GM12801 (cell line): ENCODE measurements around the gene MICU1.
A peak's percentile ranks its signal among the peaks of the same experiment; 100 is the strongest.

Source experiments
- TF ChIP-seq, protein P1 (sequence below): IDR thresholded peaks from one replicate; pipeline ENCODE4 v1.5.1; 2011; ENCODE audit warnings: control low read depth; ENCODE audit not compliant: insufficient read length; ENCODE audit errors: extremely low read depth

The MICU1 gene

DNA sequence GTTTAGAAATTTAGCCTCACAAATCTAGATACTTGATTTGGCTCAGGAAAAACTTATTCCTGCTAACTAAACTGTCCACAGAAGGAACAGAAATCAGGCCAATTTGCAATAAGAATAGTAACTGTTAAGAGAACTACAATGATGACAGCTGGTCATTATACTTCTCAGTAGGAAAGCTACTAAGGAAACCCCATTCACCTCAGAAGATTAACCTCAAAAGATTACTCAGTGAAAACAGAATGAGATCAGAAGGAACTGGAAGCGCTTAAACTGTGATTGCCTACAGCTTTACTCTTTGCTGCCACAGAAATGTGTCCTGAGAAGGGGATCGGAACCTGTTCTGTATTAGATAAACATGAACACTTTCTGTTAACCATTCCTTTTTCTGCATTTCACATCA lies 246.8 kb downstream of the MICU1 start:
- TF ChIP-seq, protein P1, sequence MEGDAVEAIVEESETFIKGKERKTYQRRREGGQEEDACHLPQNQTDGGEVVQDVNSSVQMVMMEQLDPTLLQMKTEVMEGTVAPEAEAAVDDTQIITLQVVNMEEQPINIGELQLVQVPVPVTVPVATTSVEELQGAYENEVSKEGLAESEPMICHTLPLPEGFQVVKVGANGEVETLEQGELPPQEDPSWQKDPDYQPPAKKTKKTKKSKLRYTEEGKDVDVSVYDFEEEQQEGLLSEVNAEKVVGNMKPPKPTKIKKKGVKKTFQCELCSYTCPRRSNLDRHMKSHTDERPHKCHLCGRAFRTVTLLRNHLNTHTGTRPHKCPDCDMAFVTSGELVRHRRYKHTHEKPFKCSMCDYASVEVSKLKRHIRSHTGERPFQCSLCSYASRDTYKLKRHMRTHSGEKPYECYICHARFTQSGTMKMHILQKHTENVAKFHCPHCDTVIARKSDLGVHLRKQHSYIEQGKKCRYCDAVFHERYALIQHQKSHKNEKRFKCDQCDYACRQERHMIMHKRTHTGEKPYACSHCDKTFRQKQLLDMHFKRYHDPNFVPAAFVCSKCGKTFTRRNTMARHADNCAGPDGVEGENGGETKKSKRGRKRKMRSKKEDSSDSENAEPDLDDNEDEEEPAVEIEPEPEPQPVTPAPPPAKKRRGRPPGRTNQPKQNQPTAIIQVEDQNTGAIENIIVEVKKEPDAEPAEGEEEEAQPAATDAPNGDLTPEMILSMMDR, result no peak

DNA sequence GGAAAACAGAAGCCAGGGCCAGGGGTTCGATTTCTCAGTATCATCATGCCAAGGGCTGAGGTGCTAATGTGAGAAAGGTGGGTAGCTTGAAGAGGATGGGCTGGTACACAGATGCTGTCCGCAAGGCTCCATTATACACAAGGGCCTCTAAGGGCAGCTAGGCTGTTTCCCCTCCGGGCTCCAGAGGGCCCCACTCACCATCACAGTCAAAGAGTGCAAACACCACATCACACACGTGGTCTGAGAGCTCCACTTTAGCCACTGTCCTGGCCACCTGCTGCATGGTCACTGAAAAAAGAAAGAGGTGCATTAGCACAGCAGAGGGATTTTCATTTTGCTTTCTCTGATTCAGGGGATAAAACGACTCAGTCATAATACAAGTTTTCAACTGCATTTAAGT lies 250.3 kb downstream of the MICU1 start:
- TF ChIP-seq, protein P1, result no peak

DNA sequence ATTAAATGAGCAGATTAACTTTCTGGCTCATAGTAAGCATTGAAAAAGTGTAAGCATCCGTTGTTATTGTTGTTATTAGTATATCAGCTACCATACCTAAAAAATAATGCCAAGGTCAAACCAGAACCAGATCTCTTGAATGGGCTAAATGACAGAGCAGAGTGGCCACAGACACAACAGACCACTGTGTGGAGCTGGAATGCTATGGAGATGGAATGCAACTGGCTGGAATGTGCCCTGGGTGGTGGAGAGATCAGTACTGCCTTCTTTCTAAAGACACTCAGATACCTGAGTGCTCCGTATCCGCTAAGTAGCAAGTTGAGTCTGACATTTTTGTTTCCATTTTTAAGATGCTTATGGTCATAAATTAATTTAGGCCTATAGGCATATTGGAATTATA lies 250.7 kb downstream of the MICU1 start:
- TF ChIP-seq, protein P1, result no peak

DNA sequence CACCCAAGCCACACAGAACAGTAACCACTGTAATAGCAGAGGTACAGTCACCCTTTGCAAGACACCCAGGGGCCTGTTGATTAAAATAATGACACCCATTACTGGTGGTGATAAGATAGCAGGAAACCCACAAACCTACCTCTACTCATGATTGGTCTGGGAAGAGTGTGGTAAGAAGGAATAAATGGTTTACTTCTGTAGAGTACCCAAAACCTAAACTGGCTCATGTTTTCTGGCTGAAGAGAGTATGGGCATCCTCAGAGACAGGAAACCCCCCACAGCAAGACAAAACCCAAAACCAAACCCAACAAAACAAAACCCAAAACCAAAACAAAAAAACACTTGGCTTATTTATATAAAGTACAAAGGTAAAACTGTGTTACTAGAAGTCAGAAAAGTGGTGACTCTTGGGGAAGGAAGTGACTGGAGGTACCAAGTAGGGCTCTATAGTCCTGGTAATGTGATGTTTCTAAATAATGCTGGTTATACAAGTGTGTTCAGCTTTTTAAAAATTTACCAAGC lies 255.6 kb downstream of the MICU1 start:
- TF ChIP-seq, protein P1, result no peak

DNA sequence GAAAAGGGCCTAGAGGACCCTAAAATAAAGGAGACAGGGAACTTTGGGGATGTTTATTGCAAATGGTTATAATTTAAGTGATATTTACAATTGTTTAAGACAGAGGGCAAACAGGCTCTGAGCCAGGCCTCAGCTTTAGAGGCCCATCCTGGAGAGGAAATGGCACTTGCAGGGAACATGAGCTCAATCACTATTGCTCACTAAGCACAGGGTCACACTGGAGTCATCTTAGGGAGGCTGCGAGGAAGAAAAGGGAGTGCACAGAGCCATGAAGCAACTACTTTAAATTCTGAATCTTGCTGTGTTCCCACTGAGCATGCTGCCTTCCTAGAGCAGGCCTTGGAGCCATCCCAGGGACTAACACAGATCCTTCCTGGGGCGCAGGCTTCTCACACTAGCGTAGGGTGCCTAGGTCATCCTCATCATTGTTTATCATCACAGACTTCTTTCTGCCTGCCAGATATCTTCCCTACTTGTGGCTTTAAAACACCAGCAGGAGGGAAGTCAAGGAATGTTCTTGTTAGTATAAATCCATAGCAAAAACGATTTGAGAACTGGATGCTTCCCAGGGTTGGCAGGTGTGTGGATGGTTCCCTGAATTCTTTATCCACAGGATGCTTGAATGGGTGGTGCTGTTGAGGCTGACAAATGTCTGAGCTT lies 258.4 kb downstream of the MICU1 start:
- TF ChIP-seq, protein P1, result no peak

DNA sequence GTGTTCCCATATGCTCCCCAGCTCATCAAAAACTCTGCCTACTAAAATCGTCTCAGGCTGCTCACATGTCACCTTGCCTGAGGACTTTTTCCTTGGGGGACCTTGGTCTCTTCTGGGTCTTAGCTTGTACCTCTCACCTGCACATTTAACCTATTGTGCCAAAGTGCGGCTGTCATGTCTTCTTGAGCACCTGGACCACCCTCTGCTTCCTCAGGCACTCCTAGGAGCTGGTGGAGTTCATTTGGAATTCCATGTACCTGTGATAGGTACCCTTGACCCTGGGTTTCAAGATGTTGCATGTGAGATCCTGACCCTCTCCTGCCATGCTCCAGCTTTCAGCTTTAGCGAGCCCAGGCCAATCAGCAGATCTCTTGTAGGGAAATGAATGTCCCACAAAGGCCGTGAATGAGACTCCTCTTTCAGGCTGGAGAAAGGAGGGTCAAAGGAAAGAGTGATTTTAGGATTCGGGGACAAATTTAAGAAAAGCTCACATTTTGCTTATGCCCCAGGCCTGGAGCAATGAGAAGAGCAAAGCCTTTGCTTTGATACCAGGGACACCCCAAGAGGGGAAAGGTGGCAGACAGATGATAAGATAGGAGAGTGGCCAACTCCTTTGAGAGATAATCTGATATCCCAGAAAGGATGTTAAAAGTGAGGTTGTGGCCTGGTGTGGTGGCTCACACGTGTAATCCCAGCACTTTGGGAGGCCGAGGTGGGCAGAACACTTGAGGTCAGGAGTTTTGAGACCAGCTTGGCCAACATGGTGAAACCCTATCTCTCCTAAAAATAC lies 260.6 kb downstream of the MICU1 start:
- TF ChIP-seq, protein P1, result no peak

DNA sequence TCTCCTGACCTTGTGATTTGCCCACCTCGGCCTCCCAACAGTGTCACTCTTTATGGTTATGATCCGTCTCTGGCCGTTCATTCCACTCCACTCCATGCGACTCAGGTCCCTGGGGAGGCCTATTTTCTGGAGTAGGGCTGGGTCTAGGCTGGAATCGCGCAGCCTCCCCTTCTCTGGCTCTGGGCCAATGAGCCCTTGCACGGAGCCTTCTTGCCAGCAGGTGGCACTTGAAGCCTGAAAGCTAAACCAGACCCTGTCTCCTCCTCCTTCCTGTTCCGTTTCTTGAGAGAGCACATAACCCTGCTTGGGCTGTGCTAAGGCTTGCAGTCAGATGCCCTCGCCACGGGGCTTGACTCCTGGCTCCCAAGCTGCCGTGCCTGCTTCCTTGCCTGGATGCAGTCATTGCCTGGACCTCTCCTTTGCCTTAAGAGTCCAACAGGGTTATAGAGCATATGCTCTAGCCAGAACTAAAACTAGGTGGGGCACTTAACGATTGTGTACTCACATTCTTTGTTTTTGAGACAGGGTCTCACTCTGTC lies 261.6 kb downstream of the MICU1 start:
- TF ChIP-seq, protein P1, result peak; percentile 85
